Middle frontal gyrus (tissue), 1 donor: ENCODE data around the gene EVC.

Source experiments
- DNase-seq: peaks from one replicate; pipeline ENCODE4 v3.0.0-alpha.2; 2015; ENCODE audit warnings: low spot score; ENCODE audit errors: extremely low spot score

EVC gene

GRCh38 chr4:5785806-5786680, 75.0 kb downstream of the EVC start:
- DNase-seq, result no peak

GRCh38 chr4:5787311-5787710, 76.3 kb downstream of the EVC start:
- DNase-seq, result no peak

- DNase-seq, result no peak
These were observed 77.1 kb downstream of the EVC start for GRCh38 chr4:5788144-5788543.

GRCh38 chr4:5789141-5789540, 78.1 kb downstream of the EVC start:
- DNase-seq, result no peak

- no peak for DNase-seq
These were observed 79.5 kb downstream of the EVC start for GRCh38 chr4:5790546-5790857.

- DNase-seq, result no peak
These were observed 80.7 kb downstream of the EVC start for GRCh38 chr4:5791654-5792053.

- no peak for DNase-seq
These were observed 82.5 kb downstream of the EVC start for GRCh38 chr4:5793514-5793913.

GRCh38 chr4:5795580-5795979, 84.6 kb downstream of the EVC start:
- DNase-seq, result no peak

- DNase-seq, result no peak
These were observed 86.0 kb downstream of the EVC start for GRCh38 chr4:5796976-5797375.

GRCh38 chr4:5797866-5798265, 86.9 kb downstream of the EVC start:
- no peak for DNase-seq

GRCh38 chr4:5798462-5798861, 87.5 kb downstream of the EVC start:
- DNase-seq, result no peak

- no peak for DNase-seq
These were observed 87.9 kb downstream of the EVC start for GRCh38 chr4:5798946-5799345.

- DNase-seq, result no peak
These were observed 88.4 kb downstream of the EVC start for GRCh38 chr4:5799406-5799805.

GRCh38 chr4:5800496-5800895, 89.5 kb downstream of the EVC start:
- no peak for DNase-seq

- no peak for DNase-seq
These were observed 90.7 kb downstream of the EVC start for GRCh38 chr4:5801696-5802095.

GRCh38 chr4:5802565-5802964, 91.6 kb downstream of the EVC start:
- no peak for DNase-seq

GRCh38 chr4:5804656-5805055, 93.7 kb downstream of the EVC start:
- no peak for DNase-seq

GRCh38 chr4:5805270-5805669, 94.3 kb downstream of the EVC start:
- DNase-seq, result no peak

GRCh38 chr4:5808081-5808741, 97.2 kb downstream of the EVC start:
- no peak for DNase-seq

GRCh38 chr4:5809216-5809776, 98.3 kb downstream of the EVC start:
- no peak for DNase-seq

- no peak for DNase-seq
These were observed 99.2 kb downstream of the EVC start for GRCh38 chr4:5810151-5810550.

GRCh38 chr4:5810770-5811430, 99.9 kb downstream of the EVC start:
- DNase-seq, result no peak
